Activated T-cell treated with anti-CD3 and anti-CD28 coated beads, Interleukin-2, amount 50 U/mL, for 72 hours (primary cell): ENCODE measurements around the gene TMEM269. TPM values are rescaled to one million over a fixed set of nuclear protein-coding genes. Genes with fewer than 3 reads are reported as not detected.

Source experiments
- ATAC-seq, 2 donors: fragments of 150-1000 bp; cut with Tn5 transposase; replicated peaks in 1 of 2; 2 replicates each; pipeline ENCODE4 v1.10.0; 2021; ENCODE audit warnings: moderate library complexity in 2 of 2, mild to moderate bottlenecking in 1 of 2
- DNase-seq, 2 donors: peaks; one replicate each; pipeline ENCODE4 v3.0.0; 2021 to 2022; ENCODE audit warnings: mixed read lengths in 1 of 2
- H3K27ac Mint-ChIP-seq: one replicate; pipeline ENCODE4 v1.8.0; 2022; ENCODE audit warnings: mild to moderate bottlenecking, moderate library complexity, mixed read lengths
- H3K27me3 Mint-ChIP-seq: one replicate; pipeline ENCODE4 v1.8.0; 2022; ENCODE audit warnings: low read depth, mixed read lengths
- H3K36me3 Mint-ChIP-seq, 2 donors: one replicate each; pipeline ENCODE4 v1.8.0; 2022; ENCODE audit warnings: mixed read lengths in 2 of 2, mild to moderate bottlenecking in 1 of 2; ENCODE audit not compliant: insufficient read depth in 2 of 2
- H3K4me1 Mint-ChIP-seq: one replicate; pipeline ENCODE4 v1.8.0; 2022; ENCODE audit warnings: low read depth, mixed read lengths
- H3K4me3 Mint-ChIP-seq, 2 donors: one replicate each; pipeline ENCODE4 v1.8.0; 2022; ENCODE audit warnings: mild to moderate bottlenecking in 2 of 2, mixed read lengths in 2 of 2, moderate library complexity in 2 of 2
- H3K9me3 Mint-ChIP-seq, 2 donors: one replicate each; pipeline ENCODE4 v1.8.0; 2022; ENCODE audit warnings: mixed read lengths in 2 of 2
- total RNA-seq, 2 donors: library from RNA; stranded (reverse); gene quantifications; one replicate each; pipeline ENCODE4 v1.2.3, GENCODE V29; 2022

Gene TMEM269
- total RNA-seq, 2 donors from 2014 or later = 0.81 to 1.9 TPM

DNA sequence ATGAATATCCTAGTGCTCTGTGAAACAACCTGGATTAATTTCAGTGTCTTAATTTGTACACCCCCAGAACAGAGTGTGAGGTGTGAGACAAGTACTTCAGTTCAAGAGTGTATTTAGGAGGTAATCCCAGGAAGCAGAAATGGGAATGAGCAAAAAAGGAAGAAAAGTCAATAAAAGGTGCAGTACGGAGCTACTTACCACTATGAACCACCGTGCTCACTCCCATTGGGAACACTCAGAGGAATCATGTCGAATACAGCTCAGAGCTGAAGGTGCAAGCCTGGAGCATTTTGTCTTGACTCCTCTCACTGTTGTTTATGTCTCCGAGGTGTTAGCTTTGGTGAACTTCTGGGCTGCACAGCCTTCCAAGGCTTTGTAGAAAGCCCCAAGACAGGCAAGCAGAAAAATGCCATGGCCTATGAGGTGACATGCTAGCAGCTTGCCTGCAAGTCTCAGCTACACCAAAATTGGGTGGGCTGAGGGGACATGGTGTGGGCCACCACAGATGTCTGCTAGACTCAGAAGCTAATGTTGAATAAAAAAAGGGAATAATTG lies 39.8 kb downstream of the TMEM269 start:
- DNase-seq (no peak), ATAC-seq (no peak)
- no peaks in the 10 kb centered on the region for H3K36me3 Mint-ChIP-seq
- peaks cover 9% of the 10 kb centered on the region for H3K4me1 Mint-ChIP-seq
- H3K27me3 Mint-ChIP-seq = no peaks in the 10 kb centered on the region
- no peak overlapping the region for H3K27ac Mint-ChIP-seq
- H3K9me3 Mint-ChIP-seq = no peaks in the 10 kb centered on the region
- no peak overlapping the region for H3K4me3 Mint-ChIP-seq

- H3K4me1 Mint-ChIP-seq = peaks cover 9% of the 10 kb centered on the region
- H3K27me3 Mint-ChIP-seq = no peaks in the 10 kb centered on the region
- DNase-seq (no peak), ATAC-seq (no peak)
- no peak overlapping the region for H3K27ac Mint-ChIP-seq
- H3K9me3 Mint-ChIP-seq = no peaks in the 10 kb centered on the region
- H3K4me3 Mint-ChIP-seq = no peak overlapping the region
- H3K36me3 Mint-ChIP-seq = no peaks in the 10 kb centered on the region
Measured at GRCh38 chr1:42825036-42825851, 40.5 kb downstream of the TMEM269 start.

DNA sequence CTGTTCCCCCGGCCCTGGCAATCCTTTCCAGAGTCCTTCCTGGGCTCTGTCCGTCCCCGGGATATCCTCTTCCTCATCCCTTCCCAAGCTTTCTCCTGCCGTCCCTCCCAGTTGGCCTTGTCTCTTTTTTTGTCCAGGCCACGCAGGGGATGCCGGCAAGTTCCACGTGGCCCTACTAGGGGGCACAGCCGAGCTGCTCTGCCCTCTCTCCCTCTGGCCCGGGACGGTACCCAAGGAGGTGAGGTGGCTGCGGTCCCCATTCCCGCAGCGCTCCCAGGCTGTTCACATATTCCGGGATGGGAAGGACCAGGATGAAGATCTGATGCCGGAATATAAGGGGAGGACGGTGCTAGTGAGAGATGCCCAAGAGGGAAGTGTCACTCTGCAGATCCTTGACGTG lies 45.8 kb downstream of the TMEM269 start:
- Mint-ChIP-seq H3K4me1 (no peaks in the 10 kb centered on the region), H3K27ac (no peak overlapping the region), H3K4me3 (no peak overlapping the region), H3K36me3 (no peaks in the 10 kb centered on the region), H3K9me3 (no peaks in the 10 kb centered on the region), H3K27me3 (no peaks in the 10 kb centered on the region)
- DNase-seq = no peak
- ATAC-seq = no peak

- H3K4me3 Mint-ChIP-seq = no peak overlapping the region
- no peaks in the 10 kb centered on the region for H3K27me3 Mint-ChIP-seq
- ATAC-seq (no peak), DNase-seq (no peak)
- no peaks in the 10 kb centered on the region for H3K4me1 Mint-ChIP-seq
- no peak overlapping the region for H3K27ac Mint-ChIP-seq
- H3K36me3 Mint-ChIP-seq = no peaks in the 10 kb centered on the region
- H3K9me3 Mint-ChIP-seq = no peaks in the 10 kb centered on the region
Measured at GRCh38 chr1:42831273-42831672, 46.5 kb downstream of the TMEM269 start.

GRCh38 chr1:42832641-42833240 lies 48.0 kb downstream of the TMEM269 start:
- DNase-seq = no peak
- H3K27me3 Mint-ChIP-seq = no peaks in the 10 kb centered on the region
- ATAC-seq = no peak
- H3K4me1 Mint-ChIP-seq = no peaks in the 10 kb centered on the region
- no peaks in the 10 kb centered on the region for H3K9me3 Mint-ChIP-seq
- no peak overlapping the region for H3K27ac Mint-ChIP-seq
- H3K36me3 Mint-ChIP-seq = no peaks in the 10 kb centered on the region
- no peak overlapping the region for H3K4me3 Mint-ChIP-seq

- Mint-ChIP-seq H3K4me1 (no peaks in the 10 kb centered on the region), H3K9me3 (no peaks in the 10 kb centered on the region), H3K36me3 (no peaks in the 10 kb centered on the region), H3K27me3 (no peaks in the 10 kb centered on the region), H3K27ac (no peak overlapping the region), H3K4me3 (no peak overlapping the region)
- DNase-seq (no peak), ATAC-seq (no peak)
Measured at GRCh38 chr1:42833981-42834380, 49.2 kb downstream of the TMEM269 start.

DNA sequence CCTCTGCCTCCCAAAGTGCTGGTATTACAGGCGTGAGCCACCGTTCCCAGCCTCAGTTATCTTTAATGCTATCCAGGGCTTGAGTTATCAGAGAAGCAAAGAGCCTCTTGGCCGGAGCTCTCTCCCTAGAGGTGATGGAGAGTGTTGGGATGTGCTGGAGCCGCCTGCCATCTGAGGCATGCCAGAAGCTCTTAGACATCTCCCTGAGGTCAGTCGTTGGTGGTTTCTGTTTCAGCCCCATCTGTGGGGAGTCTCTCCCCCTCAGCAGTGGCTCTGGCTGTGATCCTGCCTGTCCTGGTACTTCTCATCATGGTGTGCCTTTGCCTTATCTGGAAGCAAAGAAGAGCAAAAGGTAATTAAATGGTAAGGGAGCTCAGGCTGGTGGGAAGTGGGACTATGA lies 50.0 kb downstream of the TMEM269 start:
- DNase-seq (no peak), ATAC-seq (no peak)
- no peaks in the 10 kb centered on the region for H3K36me3 Mint-ChIP-seq
- no peaks in the 10 kb centered on the region for H3K4me1 Mint-ChIP-seq
- no peaks in the 10 kb centered on the region for H3K27me3 Mint-ChIP-seq
- H3K27ac Mint-ChIP-seq = no peak overlapping the region
- no peak overlapping the region for H3K4me3 Mint-ChIP-seq
- H3K9me3 Mint-ChIP-seq = no peaks in the 10 kb centered on the region

DNA sequence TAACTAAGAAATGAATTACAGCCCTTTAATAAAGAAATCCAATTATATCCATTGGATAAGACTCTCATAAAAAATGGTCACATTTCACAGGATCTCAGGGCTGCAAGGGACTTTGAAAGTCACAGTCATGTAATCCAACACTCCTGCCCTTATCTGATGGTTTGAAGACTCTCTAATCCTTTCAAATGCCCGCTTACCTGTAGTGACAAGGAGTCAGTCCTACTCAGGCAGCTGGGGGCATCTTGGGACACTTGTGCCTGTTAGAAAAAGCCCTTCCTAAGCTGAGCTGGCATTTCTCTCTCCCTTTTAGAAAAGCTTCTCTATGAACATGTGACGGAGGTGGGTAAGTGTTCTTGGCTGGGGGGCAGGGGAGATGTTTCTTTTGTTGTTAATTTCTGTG lies 50.6 kb downstream of the TMEM269 start:
- DNase-seq (no peak), ATAC-seq (no peak)
- Mint-ChIP-seq H3K4me3 (no peak overlapping the region), H3K9me3 (no peaks in the 10 kb centered on the region), H3K36me3 (no peaks in the 10 kb centered on the region), H3K4me1 (no peaks in the 10 kb centered on the region), H3K27me3 (no peaks in the 10 kb centered on the region), H3K27ac (no peak overlapping the region)

GRCh38 chr1:42837709-42838108 lies 52.9 kb downstream of the TMEM269 start:
- DNase-seq (no peak), ATAC-seq (no peak)
- Mint-ChIP-seq H3K4me3 (no peak overlapping the region), H3K4me1 (no peaks in the 10 kb centered on the region), H3K27me3 (no peaks in the 10 kb centered on the region), H3K9me3 (no peaks in the 10 kb centered on the region), H3K27ac (no peak overlapping the region), H3K36me3 (no peaks in the 10 kb centered on the region)

DNA sequence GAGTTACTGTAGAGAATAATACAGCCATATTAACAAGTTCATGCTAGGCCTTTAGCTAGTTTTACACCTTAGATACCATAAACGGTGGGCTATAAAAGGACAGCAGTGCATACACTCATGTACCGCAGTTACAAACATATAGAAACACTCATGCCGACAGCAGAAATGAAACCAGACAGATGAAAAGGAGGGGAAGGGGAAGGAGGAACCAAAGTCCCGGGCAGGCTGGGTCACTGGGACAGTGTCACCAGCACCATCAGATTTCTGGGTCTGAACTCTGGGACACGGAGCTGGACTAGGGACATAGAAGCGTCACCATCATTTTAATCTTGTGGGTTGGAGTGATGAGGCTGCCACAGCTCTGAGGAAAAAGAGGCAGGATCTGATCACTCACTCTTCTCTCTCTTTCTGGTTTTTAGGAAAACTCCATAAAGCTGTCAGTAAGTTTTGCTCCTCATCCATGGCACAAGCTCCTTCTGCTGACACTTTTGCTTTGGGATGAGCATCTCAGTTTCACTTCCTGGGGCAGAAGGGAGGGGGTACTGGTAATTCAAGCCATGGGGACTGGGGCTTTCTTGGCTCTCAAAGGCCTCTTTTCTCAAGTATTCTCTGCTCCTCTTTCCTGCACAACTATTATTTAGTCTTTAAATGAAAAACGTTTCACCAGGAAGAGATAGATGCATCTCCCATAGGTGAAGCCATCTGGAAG lies 53.8 kb downstream of the TMEM269 start:
- no peak overlapping the region for H3K27ac Mint-ChIP-seq
- ATAC-seq (no peak), DNase-seq (no peak)
- H3K9me3 Mint-ChIP-seq = no peaks in the 10 kb centered on the region
- no peaks in the 10 kb centered on the region for H3K27me3 Mint-ChIP-seq
- no peaks in the 10 kb centered on the region for H3K36me3 Mint-ChIP-seq
- H3K4me3 Mint-ChIP-seq = no peak overlapping the region
- no peaks in the 10 kb centered on the region for H3K4me1 Mint-ChIP-seq

DNA sequence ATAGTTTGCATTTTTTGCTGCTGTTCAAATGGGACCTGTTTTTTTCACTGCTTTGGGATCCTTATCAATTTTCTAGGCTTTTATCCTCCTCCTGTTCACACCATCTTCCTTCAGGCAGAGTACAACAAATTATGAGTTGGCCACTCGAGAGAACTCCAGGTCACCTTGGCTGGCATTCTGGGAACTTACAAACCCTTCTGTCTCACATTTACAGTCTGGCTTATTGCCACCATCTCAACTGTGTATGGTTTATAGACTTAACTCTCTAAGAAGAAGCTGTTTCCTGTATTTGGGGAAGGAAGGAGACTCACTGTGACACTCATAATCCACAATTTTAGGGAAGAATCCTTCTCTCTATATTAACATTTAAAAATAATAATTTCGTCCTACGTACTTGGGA lies 56.2 kb downstream of the TMEM269 start:
- Mint-ChIP-seq H3K27me3 (no peaks in the 10 kb centered on the region), H3K27ac (no peak overlapping the region), H3K9me3 (no peaks in the 10 kb centered on the region), H3K4me3 (no peak overlapping the region), H3K4me1 (peaks cover 13% of the 10 kb centered on the region), H3K36me3 (no peaks in the 10 kb centered on the region)
- DNase-seq (no peak), ATAC-seq (no peak)

DNA sequence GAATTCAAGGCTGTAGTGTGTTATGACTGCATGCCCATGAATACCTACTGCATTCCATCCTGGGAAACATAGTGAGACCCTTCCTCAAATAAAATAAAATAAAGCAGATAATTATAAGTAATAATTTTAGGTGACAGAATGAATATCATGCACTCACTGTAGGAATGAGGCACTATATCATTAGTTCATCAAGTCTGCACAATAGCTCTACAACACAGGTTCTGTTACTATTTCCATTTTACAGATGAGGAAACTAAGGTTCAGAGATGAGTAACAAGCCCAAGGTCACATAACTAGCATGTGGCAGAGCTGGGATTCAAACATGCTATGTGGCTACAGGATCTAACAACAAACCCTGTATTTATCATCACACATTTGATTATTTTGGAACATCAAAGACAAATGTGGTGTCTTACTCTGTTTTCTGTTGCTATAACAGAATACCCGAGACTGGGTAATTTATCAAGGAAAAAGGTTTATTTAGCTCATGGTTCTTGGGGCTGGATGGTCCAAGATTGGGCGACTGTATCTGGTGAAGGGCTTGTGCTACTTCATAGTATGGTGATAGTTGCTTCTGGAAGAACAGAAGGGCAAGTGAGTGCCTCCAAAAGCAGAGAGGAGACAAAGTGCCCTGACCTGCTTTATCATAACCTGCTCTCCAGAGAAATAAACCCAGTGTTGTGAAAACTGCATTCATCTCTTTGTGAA lies 56.8 kb downstream of the TMEM269 start:
- Mint-ChIP-seq H3K4me1 (peaks cover 16% of the 10 kb centered on the region), H3K9me3 (no peaks in the 10 kb centered on the region), H3K27me3 (no peaks in the 10 kb centered on the region), H3K36me3 (no peaks in the 10 kb centered on the region), H3K4me3 (no peak overlapping the region), H3K27ac (no peak overlapping the region)
- DNase-seq (no peak), ATAC-seq (no peak)
